ENCODE results near the gene KEAP1.
"Not testable (repeated sequence)": the region's sequence is repeated elsewhere in the genome, so short reads cannot be mapped to it uniquely, and the experiment has no call there.

The KEAP1 gene

DNA sequence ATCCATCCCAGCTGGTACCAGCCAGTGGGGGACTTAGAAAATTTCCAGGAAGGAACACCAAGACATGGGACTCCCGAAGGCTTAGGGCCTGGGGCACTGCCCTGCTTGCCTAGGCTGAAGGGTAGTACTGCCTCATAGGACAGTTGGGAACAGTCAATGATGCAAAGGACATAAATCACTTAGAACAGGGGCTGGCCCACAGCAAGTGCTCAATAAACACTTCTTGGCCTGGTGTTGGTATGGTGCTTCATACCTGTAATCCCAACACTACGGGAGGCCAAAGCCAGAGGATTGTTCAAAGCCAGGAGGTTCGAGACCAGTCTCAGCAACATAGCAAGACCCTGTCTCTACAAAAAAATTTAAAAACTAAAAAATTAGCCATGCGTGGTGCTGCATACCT lies 5.8 kb downstream of the KEAP1 start:
- DNase-seq (ENCODE audit: low read depth), result no peak

DNA sequence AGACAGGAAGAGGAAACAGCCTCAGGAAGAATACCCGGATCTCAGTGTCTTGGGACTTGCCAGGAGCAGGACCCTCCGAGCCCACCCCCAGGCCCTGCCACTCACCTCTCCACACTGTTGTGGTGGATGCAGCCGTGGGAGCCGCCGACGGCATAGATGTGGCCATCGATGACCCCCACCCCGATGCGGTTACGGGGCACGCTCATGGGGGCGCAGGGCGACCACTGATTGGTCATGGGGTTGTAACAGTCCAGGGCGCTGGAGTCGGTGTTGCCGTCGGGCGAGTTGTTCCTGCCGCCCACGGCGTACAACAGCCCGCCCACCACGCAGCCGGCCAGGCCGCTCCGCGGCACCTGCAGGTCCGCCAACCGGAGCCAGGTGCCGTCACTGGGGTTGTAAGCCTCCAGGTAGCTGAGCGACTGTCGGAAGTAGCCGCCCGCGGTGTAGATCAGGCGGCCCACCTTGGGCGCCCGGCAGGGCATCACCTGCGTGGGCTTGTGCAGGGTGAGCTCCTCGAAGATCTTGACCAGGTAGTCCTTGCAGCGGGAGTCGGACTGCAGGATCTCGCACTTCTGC lies 11.6 kb downstream of the KEAP1 start:
- no peak for DNase-seq (ENCODE audit: low read depth)

DNA sequence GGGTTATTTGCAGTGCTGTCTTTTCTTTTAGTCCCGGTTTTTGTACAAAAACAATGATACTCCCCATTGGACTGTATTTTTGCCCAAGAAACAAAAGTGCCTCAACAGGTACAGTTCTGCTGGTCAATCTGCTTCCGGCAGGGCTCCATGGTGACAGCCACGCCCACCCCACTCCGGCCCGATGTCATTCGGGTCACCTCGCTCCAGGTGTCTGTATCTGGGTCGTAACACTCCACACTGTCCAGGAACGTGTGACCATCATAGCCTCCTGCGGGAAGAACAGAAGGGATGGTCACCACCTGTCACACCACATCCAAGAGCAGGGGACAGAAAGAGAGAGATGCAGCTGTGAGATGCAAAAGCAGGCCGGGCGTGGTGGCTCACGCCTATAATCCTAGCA lies 16.6 kb downstream of the KEAP1 start:
- DNase-seq (ENCODE audit: low read depth), result no peak

DNA sequence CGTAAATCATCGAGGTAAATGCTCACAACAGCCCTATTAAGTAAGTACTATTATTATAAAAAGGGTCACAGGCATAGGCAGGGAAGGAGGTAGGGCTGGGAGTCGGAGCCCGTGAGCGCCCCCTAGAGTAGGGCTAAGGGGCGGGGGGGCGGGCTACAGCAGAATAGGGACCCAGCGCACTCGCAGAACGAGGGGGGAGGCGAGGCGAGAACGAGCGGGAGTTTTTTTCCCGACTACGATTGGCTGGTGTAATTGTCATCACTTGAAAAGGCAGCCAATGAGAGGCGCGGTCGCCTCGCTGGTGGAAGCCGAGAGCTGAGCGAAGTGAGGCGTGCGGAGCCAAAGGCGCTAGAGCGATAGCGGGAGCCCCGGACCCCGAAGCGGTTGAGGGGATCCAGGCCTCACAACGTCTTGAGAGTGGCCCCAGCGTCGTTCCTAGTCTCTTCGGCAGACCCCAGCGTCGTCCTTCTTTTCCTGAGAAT lies 24.2 kb downstream of the KEAP1 start:
- peak; percentile 86 for DNase-seq (ENCODE audit: low read depth)

DNA sequence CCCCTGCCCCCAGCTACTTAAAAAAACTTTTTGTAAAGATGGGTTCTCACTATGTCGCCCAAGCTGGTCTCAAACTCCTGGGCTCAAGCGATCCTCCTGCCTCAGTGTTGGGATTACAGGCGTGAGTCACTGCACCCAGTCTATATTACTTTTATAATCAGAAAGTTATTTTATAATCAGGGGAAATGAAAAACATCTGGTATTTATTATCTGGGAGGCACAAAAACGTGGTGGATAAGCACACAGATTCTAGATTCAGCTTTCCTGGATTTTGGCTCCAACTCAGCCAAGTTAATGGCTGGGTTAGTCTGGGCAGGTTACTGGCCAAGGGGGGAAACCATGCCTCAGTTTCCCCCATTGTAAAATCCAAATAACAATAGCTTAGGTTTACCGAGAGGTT lies 24.7 kb downstream of the KEAP1 start:
- no peak for DNase-seq (ENCODE audit: low read depth)

DNA sequence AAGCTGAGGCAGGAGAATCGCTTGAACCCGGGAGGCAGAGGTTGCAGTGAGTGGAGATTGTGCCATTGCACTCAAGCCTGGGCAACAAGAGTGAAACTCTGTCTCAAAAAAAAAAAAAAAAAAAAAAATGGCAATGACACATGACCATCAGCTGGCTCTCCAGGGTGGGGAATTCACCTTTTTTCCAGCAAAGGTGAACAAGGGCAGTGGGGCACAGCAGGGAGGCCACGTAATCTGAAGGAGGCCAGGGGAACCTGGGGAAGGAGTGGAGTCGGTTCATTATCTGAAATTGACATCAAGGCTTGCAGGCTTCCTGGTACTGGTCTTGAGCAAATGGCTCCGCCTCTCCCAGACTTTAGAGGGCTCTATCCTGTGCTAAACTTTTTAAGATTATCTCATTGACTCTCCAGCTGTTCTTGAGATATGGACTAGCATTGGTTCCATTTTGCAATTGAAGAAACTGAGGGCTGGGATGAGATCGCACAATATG lies 28.1 kb downstream of the KEAP1 start:
- no peak for DNase-seq (ENCODE audit: low read depth)

DNA sequence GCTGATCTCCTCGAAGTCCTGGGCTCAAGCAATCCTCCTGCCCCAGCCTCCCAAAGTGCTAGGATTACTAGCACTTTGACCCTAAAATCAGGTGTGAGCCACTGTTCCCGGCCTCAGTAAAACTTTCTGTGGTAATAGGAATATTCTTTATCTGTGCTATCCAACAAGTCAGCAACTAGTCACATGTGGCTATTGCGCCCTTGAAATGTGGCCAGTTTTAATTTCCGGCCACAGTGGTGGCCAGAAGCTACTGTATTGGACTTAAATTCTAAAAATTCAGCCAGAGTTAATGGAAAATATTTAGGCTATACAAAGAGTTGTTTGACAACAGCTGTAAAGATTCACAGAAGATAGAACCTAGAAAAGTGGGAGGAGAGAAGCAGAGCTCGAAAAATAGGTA lies 30.0 kb downstream of the KEAP1 start:
- DNase-seq (ENCODE audit: low read depth), result no peak

DNA sequence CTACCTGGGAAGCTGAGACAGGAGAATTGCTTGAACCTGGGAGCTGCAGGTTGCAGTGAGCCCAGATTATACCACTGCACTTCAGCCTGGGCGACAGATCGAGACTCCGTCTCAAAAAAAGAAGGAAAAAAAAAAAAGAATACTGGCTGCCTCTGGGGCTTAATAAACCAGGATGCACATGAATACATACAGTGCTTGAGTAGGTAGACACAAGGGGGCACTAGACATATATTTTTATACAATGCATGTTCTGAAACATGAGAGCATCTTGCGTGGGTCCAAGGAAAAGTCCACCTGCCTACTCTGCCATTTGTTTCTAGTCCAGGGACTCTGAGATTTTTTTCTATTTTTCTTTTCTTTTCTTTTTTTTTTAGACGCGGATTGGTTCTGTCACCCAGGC lies 31.2 kb downstream of the KEAP1 start:
- no peak for DNase-seq (ENCODE audit: low read depth)

DNA sequence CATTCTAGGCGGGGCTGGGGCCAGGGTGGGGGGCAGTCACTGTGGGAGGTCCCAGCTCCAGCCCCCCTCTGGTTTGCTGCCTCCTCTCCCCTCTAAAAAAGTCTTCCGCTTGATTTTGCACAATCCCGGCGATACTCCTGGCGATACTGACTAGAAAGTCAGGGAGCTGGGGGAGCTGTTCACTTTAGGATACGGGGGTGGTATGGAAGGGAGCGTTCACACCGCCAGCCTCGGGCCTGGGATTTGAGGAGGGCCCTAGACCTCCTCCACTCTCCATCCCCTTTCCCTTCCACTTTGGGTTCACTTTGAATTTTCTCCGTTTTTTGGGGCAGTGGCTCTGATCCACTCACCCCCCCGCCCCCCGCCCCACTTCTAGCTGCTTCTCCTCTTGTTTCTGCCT lies 35.0 kb downstream of the KEAP1 start:
- no peak for DNase-seq (ENCODE audit: low read depth)

DNA sequence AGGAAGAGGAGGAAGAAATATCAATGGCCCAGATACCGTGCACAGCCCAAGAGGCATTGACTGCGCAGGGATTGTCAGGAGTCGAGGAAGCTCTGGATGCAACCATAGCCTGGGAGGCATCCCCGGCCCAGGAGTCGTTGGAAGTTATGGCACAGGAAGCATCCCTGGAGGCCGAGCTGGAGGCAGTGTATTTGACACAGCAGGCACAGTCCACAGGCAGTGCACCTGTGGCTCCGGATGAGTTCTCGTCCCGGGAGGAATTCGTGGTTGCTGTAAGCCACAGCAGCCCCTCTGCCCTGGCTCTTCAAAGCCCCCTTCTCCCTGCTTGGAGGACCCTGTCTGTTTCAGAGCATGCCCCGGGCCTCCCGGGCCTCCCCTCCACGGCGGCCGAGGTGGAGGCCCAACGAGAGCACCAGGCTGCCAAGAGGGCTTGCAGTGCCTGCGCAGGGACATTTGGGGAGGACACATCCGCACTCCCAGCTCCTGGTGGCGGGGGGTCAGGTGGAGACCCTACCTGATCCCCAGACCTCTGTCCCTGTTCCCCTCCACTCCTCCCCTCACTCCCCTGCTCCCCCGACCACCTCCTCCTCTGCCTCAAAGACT lies 36.0 kb downstream of the KEAP1 start:
- DNase-seq (ENCODE audit: low read depth), result no peak

DNA sequence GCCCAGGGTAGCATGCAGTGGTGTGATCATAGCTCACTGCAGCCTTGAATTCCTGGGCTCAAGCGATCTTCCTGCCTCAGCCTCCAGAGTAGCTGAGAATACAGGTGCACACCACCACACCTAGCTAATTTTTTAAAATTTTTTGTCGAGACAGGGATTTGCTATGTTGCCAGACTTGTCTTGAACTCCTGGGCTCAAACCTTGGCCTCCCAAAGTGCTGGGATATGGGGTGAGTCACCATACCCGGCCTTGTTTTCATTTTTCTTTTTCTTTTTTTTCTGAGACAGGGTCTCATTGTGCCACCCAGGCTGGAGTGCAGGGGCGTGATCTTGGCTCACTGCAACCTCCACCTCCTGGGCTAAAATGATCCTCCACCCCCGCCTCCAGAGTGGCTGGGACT lies 38.7 kb downstream of the KEAP1 start:
- DNase-seq (ENCODE audit: low read depth), result no peak

DNA sequence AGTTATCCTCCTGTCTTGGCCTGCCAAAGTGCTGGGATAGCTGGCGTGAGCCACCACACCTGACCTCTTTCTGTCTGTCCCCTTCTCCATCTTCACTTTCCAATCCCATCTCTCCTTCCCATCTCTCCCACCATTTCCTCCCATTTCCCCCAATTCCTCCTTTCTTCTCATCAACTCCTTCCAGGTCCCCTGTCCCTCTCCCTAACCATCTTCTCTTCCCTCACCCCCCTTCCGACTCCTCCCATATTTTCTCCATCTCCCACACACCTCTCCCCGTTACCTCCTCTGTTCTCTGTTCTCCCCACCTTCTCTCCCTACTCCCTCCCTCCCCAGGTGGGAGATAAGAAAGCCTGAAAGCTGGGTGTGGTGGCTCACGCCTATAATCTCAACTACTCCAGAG lies 40.6 kb downstream of the KEAP1 start:
- no peak for DNase-seq (ENCODE audit: low read depth)

DNA sequence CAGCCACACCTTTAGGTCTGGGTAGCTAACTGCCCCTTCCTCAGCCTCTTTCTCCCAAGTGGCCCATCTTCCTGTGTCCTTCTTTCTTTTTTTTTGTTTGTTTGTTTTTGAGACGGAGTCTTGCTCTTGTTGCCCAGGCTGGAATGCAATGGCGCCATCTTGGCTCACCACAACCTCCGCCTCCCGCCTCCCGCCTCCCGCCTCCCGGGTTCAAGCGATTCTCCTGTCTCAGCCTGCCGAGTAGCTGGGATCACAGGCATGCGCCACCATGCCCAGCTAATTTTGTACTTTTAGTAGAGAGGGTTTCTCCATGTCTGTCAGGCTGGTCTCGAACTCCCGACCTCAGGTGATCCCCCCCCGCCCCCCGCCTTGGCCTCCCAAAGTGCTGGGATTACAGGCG lies 41.1 kb downstream of the KEAP1 start:
- DNase-seq (ENCODE audit: low read depth), result not testable (repeated sequence)

DNA sequence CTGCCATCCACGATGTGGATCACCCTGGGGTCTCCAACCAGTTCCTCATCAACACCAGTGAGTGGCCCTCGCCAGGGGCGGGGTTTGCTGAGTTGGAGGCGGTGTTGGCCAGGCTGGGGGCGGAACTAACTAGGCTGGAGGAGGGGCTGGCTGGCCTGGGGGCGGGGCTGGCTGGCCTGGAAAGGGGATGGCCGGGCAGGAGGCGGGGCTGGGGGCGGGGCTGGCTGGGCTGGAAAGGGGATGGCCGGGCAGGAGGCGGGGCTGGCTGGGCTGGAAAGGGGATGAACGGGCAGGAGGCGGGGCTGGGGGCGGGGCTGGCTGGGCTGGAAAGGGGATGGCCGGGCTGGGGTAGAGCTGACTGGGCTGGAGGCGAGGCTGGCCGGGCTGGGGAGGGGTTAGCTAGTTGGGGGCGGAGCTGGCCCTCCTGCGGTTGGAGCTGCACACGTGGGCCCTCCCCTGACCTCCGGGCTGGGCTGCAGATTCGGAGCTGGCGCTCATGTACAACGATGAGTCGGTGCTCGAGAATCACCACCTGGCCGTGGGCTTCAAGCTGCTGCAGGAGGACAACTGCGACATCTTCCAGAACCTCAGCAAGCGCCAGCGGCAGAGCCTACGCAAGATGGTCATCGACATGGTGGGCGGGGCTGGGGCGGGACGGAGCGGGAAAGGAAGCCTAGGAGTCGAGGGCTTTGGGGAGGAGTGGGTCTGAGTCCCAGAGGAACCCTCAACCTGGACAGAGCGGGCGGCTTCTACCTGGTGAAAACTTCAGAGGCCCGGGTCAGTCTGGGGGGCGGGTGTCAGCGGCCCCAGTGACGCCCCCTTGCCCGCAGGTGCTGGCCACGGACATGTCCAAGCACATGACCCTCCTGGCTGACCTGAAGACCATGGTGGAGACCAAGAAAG lies 41.9 kb downstream of the KEAP1 start:
- DNase-seq (ENCODE audit: low read depth), result peak; percentile 72

DNA sequence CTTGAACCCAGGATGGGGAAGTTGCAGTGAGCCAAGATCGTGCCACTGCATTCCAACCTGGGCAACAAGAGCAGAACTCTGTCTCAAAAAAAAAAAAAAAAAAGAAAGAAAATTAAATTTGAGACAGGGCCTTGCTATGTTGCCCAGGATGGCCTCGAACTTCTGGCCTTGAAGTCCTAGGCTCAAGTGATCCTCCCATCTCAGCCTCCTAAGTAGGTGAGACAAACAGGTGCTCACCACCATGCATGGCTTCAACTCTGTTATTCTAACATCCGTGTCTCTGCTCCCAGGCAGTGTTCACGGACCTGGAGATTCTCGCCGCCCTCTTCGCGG lies 42.5 kb downstream of the KEAP1 start:
- no peak for DNase-seq (ENCODE audit: low read depth)

DNA sequence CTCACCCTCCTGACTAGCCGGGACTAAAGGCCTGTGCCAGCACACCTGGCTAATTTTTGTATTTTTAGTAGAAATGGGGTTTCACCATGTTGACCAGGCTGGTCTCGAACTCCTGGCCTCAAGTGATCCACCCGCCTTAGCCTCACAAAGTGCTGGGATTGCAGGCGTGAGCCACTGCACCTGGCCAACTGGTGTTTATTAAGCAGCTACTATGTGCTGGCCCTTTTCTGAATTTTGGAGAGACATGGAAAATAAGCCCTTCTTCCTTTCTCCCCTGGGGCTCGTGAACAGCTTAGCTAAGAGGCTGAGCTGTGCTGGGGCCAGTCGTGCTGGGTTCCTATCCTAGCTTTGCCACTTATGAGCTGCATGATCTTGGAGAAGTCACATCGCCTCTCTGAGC lies 44.4 kb downstream of the KEAP1 start:
- DNase-seq (ENCODE audit: low read depth), result not testable (repeated sequence)

DNA sequence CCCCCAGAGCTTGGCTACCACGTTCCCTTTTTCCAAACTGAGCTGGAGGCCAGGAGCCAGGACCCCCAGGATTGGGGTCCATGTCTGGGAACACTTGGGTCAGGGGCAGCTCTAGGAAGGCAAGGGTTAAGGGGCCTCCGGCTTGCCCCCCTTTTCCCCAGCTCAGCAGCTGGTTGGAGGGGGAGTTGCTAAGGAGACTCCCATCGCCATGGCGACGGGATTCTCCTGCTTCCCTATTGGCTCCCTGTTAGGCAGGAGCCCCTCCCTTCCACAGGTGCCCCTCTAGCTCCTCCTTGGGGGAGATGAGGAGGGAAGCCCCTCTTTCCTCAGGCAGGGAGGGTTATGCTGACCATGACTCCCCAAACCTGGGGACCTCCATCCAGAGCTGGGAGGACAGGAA lies 48.9 kb downstream of the KEAP1 start:
- DNase-seq (ENCODE audit: low read depth), result no peak

DNA sequence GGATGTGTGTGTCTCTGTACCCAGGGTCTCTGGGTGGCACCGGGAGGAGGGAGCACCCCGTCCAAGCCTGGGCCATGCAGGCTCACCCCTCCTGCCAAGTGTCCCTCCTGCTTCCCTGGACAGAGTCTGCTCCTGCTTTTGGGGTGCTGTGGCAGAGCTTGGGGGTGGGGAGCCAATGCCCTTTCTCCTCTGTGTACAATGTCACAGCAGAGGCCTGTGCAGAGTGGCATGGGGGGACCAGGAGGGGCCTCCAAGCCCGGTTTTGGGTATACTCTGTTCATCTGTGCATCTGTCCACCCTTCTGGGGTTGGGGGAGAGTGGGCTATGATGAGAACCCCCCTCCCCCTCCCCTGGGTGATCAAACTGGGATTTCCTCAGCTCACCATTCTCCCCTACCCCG lies 49.3 kb downstream of the KEAP1 start:
- no peak for DNase-seq (ENCODE audit: low read depth)

DNA sequence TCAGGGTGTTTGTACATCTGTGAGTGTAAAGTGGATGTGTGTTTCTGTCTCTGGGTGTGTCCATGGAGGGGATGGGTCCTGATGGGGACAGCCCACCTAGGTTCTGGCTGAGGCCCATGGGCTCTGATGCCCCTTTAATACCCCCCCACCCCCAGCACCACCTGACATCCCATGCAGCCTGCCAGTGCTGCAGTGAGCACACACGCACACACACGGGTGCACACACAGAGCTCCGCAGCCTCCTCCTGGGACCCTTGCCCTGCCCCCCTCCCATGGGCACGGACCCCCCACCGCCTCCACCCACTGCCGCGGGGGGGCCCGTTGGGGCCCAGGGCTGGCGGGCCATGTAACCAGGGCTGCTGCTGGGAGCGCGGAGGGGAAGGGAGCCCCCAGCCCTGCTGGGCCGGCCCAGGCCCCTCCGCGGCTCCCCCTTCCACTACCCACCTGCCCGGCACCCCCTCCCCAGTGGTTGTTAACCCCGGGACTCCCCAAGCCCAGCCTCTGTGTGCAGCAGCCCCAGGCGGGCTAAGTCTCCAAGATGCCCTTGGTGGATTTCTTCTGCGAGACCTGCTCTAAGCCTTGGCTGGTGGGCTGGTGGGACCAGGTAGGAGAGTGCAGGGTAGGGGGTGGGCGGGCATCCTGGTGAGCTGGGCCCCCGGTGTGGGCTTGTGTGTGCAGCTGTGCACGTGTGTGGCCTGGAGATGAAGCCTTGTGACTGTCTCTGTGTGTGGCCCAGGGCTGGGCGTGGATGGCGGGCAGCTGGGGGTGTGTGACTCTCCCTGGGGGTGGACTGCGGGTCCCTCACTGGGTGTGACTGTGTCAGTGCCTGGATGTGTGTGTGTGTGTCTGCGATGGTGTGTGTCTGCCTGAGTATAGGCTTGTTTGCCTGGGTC lies 50.2 kb downstream of the KEAP1 start:
- no peak for DNase-seq (ENCODE audit: low read depth)

DNA sequence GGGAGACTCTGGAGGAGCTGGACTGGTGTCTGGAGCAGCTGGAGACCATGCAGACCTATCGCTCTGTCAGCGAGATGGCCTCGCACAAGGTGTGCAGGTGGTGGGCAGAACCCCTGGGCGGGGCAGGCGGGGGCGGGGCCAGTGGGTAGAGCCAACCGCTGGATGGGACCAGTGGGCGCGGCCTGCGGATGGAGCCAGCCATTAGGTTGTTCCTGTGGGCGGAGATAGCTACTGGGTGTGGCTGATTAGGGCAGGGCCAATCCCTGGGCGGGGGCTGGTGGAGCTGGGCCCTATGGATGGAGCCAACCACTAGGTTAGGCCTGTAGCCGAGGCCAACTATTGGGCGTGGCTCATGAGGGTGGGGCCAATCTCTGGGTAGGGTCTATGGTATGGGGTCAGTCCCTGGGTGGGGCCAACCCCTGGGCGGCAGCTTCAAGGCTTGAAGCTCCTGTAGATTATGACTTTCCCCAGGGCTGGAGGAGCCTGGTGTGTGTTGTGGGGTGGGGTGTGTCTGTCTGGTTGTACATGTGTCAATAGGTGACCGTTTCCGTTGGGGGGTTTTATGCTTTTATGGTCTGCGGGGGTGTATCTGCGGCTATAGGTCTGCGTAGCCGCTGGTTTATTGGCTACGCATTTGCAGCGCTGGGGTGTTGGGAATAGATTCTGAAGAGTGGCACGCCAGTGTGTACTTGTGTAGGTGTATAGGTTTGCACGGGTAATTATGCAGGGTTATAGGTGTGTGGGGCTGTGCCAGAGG lies 52.1 kb downstream of the KEAP1 start:
- no peak for DNase-seq (ENCODE audit: low read depth)

DNA sequence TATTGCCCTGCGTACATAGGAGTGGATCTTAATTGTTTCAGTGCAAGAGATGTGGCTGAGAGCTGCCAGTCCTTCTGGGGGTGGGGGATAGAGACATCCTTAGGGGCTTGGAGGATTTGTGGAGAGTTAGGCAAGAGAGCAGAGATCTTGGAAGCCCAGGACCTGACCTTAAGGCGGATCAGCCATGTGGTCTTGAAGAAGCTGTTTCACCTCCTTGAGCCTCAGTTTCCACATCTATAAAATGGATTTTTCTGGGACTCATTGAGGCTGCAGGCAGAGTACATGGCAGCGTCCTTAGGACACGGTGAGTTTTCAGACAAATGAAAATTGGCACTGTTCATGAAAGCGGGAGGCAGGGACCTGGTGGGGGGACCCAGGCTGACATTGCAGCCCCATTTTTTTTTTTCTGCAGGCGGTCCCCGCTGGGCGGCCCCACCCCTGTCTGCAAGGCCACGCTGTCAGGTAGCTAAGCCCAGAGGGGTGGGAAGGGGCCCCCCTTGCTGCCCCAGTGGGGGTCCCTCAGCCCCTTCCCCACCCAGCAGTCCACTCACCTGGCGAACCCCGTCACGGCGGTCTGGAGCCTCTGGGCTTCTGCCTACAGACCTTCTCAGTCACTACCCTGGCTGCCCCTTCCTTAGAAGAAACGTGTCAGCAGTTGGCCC lies 52.8 kb downstream of the KEAP1 start:
- DNase-seq (ENCODE audit: low read depth), result no peak
